OCI-LY1 (cell line): Measurements from ENCODE around the gene COLEC12.

ENCODE experiments used
- H2AFZ ChIP-seq: fragments of 200-600 bp; sonication (generic), shearing (Covaris generic); 2 replicates; pipeline ENCODE4 v1.6.0; 2014; ENCODE audit warnings: antibody characterized with exemption, mild to moderate bottlenecking, low read length
- H3F3A ChIP-seq: fragments of 200-600 bp; sonication (generic), shearing (Covaris generic); 2 replicates; pipeline ENCODE4 v1.6.0; 2014; ENCODE audit warnings: mild to moderate bottlenecking, antibody characterized with exemption, low read length, moderate library complexity; ENCODE audit not compliant: insufficient read depth
- H3K27ac ChIP-seq: fragments of 200-600 bp; sonication (generic); 2 replicates; pipeline ENCODE4 v1.5.1; 2014; ENCODE audit warnings: low read length, mixed run types, mild to moderate bottlenecking, low read depth; ENCODE audit not compliant: poor library complexity, severe bottlenecking
- H3K27me3 ChIP-seq: fragments of 200-600 bp; sonication (generic); 2 replicates; pipeline ENCODE4 v1.6.0; 2014; ENCODE audit warnings: antibody characterized with exemption, mild to moderate bottlenecking, low read length, moderate library complexity; ENCODE audit not compliant: insufficient read depth
- H3K36me3 ChIP-seq: fragments of 200-600 bp; sonication (generic); 2 replicates; pipeline ENCODE4 v1.6.1; 2014; ENCODE audit warnings: mild to moderate bottlenecking, antibody characterized with exemption, low read length, moderate library complexity, mixed read lengths; ENCODE audit not compliant: insufficient read depth
- H3K4me1 ChIP-seq: fragments of 200-600 bp; sonication (generic); 2 replicates; pipeline ENCODE4 v1.5.1; 2014; ENCODE audit warnings: mild to moderate bottlenecking, low read length, moderate library complexity; ENCODE audit not compliant: insufficient read depth, severe bottlenecking
- H3K4me2 ChIP-seq: fragments of 200-600 bp; sonication (generic), shearing (Covaris generic); 2 replicates; pipeline ENCODE4 v1.6.1; 2014; ENCODE audit warnings: low read length
- H3K4me3 ChIP-seq: fragments of 200-600 bp; sonication (generic); 2 replicates; pipeline ENCODE4 v1.5.1; 2014; ENCODE audit warnings: low read length, low read depth, mild to moderate bottlenecking, mixed read lengths; ENCODE audit not compliant: poor library complexity, severe bottlenecking
- H3K79me2 ChIP-seq: fragments of 200-600 bp; shearing (Covaris generic); 2 replicates; pipeline ENCODE4 v1.6.1; 2016; ENCODE audit warnings: mixed run types, low read length, mixed read lengths; ENCODE audit not compliant: insufficient read depth
- H3K9ac ChIP-seq: fragments of 200-600 bp; sonication (generic), shearing (Covaris generic); 2 replicates; pipeline ENCODE4 v1.6.1; 2014; ENCODE audit warnings: mild to moderate bottlenecking, low read length, mixed read lengths
- H3K9me2 ChIP-seq: fragments of 200-600 bp; sonication (generic), shearing (Covaris generic); 2 replicates; pipeline ENCODE4 v1.6.1; 2014; ENCODE audit warnings: low read depth, mild to moderate bottlenecking, low read length, mixed read lengths
- H3K9me3 ChIP-seq: fragments of 200-600 bp; shearing (Covaris generic); 2 replicates; pipeline ENCODE4 v1.6.1; 2014; ENCODE audit warnings: low read length, mixed read lengths
- H4K20me1 ChIP-seq: fragments of 200-600 bp; sonication (generic), shearing (Covaris generic); 2 replicates; pipeline ENCODE4 v1.6.0; 2016; ENCODE audit warnings: mild to moderate bottlenecking, low read length; ENCODE audit not compliant: insufficient read depth
- EZH2 ChIP-seq: fragments of 200-600 bp; sonication (generic), shearing (Covaris generic); IDR thresholded peaks from 2 replicates; pipeline ENCODE4 v1.8.0; 2017; ENCODE audit warnings: borderline replicate concordance, mixed run types, mild to moderate bottlenecking, antibody characterized with exemption, low read length, moderate library complexity, mixed read lengths
- TF ChIP-seq, protein P1 (sequence below): fragments of 200-600 bp; sonication (generic), shearing (Covaris generic); IDR thresholded peaks from 2 replicates; pipeline ENCODE4 v1.5.1; 2017; ENCODE audit warnings: mild to moderate bottlenecking, antibody characterized with exemption, low read length, moderate library complexity, mixed read lengths

The COLEC12 gene

DNA sequence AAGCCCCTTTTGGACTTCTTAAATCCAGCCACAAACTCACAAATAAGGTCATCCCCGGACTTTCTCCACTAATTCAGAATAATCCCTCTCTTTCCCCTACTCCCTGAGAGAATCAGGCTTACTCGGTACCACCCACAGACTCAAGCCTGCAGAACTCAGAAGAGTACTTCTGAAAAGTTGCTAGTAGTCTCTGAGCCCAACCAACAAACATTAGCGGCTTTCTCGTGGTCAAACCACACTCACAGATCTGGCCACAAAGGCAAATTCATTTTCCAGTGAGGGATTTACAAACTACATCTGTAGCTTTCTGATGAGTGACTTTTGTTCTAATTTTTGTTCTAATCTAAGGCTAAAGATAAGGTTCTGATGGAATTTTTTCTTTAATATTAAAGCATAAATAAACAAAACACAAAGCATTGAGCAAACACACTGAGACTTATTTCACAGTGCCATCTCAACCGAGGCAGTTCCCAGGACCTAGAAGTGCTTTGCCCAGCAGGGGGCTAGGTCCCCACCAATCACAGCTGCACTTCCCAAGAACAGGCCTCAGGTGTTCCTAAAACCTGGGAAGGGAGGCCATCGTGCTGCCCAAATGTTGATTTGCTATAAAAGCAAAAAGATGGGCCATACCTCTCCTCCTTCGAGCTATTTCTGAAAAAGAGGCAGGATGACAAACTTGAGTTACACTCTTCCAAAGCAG, 110.7 kb downstream of the COLEC12 start:
- no peak overlapping the region for H2AFZ ChIP-seq
- H3K4me1 ChIP-seq = no peaks in the 10 kb centered on the region
- no peak overlapping the region for H3K4me2 ChIP-seq
- H3K4me3 ChIP-seq = no peak overlapping the region
- H3K9me3 ChIP-seq = no peaks in the 10 kb centered on the region
- no peaks in the 10 kb centered on the region for H3K36me3 ChIP-seq
- H3K9me2 ChIP-seq = no peaks in the 10 kb centered on the region
- no peaks in the 10 kb centered on the region for H3F3A ChIP-seq
- no peak for TF ChIP-seq EZH2
- TF ChIP-seq, protein P1, sequence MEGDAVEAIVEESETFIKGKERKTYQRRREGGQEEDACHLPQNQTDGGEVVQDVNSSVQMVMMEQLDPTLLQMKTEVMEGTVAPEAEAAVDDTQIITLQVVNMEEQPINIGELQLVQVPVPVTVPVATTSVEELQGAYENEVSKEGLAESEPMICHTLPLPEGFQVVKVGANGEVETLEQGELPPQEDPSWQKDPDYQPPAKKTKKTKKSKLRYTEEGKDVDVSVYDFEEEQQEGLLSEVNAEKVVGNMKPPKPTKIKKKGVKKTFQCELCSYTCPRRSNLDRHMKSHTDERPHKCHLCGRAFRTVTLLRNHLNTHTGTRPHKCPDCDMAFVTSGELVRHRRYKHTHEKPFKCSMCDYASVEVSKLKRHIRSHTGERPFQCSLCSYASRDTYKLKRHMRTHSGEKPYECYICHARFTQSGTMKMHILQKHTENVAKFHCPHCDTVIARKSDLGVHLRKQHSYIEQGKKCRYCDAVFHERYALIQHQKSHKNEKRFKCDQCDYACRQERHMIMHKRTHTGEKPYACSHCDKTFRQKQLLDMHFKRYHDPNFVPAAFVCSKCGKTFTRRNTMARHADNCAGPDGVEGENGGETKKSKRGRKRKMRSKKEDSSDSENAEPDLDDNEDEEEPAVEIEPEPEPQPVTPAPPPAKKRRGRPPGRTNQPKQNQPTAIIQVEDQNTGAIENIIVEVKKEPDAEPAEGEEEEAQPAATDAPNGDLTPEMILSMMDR = no peak
- no peaks in the 10 kb centered on the region for H3K27me3 ChIP-seq
- H3K79me2 ChIP-seq = no peaks in the 10 kb centered on the region
- no peak overlapping the region for H3K9ac ChIP-seq
- no peaks in the 10 kb centered on the region for H4K20me1 ChIP-seq
- no peak overlapping the region for H3K27ac ChIP-seq

DNA sequence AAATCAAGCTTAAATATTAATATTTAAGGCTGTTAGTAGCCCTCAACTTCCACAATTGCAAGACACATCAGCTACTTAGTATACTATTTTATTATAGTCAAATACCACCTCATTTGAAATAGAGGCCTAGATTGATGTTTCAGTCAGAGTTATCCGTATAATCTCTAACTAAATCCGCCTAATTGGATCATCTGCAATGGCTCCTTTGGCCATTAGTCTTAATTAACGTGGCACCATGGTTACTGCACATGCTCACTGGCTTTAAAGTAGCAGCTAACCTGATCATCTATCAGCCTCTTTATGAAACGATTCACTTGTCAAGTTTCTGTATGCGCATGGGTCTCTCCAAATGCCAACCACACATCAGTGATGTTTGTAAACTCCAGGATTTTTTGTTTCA, 112.3 kb downstream of the COLEC12 start:
- Histone ChIP-seq H3K36me3 (no peaks in the 10 kb centered on the region), H3K9ac (no peak overlapping the region), H3K9me2 (no peaks in the 10 kb centered on the region), H3K4me3 (no peak overlapping the region), H2AFZ (no peak overlapping the region), H3K4me2 (no peak overlapping the region), H4K20me1 (no peaks in the 10 kb centered on the region), H3K4me1 (no peaks in the 10 kb centered on the region), H3K79me2 (no peaks in the 10 kb centered on the region), H3K27ac (no peak overlapping the region), H3K9me3 (no peaks in the 10 kb centered on the region), H3K27me3 (no peaks in the 10 kb centered on the region), H3F3A (no peaks in the 10 kb centered on the region)
- TF ChIP-seq, protein P1 = no peak
- no peak for TF ChIP-seq EZH2

DNA sequence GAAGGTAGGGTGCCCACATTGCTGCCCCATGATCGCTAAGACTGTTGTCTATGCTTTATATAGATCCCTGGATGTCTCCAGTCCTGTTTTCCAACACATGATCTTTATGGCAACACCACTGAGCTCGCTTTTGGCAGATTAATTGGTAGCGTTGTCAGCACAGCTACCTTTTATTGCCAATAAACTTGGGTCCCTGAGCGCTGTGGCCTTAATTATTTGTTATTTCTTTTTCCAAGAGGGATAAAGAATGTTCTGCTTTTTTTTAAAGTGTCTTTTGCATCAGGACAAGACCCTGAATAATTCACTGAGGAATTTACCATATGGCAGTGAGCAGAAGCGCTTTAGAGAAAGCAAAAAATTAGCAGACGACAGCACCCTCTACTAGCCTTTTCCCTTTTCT, 113.5 kb downstream of the COLEC12 start:
- Histone ChIP-seq H3K9ac (no peak overlapping the region), H3F3A (no peaks in the 10 kb centered on the region), H3K36me3 (no peaks in the 10 kb centered on the region), H3K4me2 (no peak overlapping the region), H2AFZ (no peak overlapping the region), H4K20me1 (no peaks in the 10 kb centered on the region), H3K4me1 (no peaks in the 10 kb centered on the region), H3K79me2 (no peaks in the 10 kb centered on the region), H3K27me3 (no peaks in the 10 kb centered on the region), H3K27ac (no peak overlapping the region), H3K9me2 (no peaks in the 10 kb centered on the region), H3K9me3 (no peaks in the 10 kb centered on the region), H3K4me3 (no peak overlapping the region)
- TF ChIP-seq, protein P1 = no peak
- no peak for TF ChIP-seq EZH2
